Measurements from ENCODE around the gene AHDC1. TPM values are rescaled to one million over a fixed set of nuclear protein-coding genes. Genes with fewer than 3 reads are reported as not detected.

AHDC1 gene
- total RNA-seq, 4 donors from 2014 or later, result 26.4 to 39.9 (median 34.6) TPM

DNA sequence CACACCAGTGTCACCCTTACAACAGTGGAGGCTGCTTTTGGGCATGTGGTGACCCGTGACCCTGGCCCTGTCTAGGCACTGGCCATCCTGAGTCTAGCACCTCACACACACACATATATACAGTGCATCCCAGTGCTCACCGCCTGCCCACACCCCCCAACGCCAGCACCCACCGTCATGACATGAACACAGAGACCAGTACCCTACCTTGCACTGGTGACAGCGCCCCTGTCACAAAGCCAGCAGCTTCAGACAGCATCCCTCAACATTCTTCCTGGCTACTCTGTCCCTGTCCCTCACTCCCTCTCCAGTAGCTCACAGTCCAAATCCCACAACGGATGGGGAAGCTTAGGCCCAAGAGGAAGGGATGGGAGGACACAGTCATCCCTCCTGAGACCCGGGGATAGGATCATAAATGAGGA is 27.1 kb downstream of the AHDC1 start:
- TF ChIP-seq POLR2A (IDR thresholded peaks at IDR 0.05), result no peak
- TF ChIP-seq EP300 (IDR thresholded peaks at IDR 0.05), result no peak
- TF ChIP-seq, protein P1, sequence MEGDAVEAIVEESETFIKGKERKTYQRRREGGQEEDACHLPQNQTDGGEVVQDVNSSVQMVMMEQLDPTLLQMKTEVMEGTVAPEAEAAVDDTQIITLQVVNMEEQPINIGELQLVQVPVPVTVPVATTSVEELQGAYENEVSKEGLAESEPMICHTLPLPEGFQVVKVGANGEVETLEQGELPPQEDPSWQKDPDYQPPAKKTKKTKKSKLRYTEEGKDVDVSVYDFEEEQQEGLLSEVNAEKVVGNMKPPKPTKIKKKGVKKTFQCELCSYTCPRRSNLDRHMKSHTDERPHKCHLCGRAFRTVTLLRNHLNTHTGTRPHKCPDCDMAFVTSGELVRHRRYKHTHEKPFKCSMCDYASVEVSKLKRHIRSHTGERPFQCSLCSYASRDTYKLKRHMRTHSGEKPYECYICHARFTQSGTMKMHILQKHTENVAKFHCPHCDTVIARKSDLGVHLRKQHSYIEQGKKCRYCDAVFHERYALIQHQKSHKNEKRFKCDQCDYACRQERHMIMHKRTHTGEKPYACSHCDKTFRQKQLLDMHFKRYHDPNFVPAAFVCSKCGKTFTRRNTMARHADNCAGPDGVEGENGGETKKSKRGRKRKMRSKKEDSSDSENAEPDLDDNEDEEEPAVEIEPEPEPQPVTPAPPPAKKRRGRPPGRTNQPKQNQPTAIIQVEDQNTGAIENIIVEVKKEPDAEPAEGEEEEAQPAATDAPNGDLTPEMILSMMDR (IDR thresholded peaks at IDR 0.05), result no peak
- WGBS, 2 donors, result 51% methylated on average over 6 to 7 of the region's 7 CpGs
- H3K4me3 ChIP-seq, result no peak overlapping the region
- DNase-seq (ENCODE audit: low spot score in 2 of 2), result no peak
- peaks cover 7 to 93% (median 56%) of the 10 kb centered on the region in 4 donors for H3K4me1 ChIP-seq
- H3K36me3 ChIP-seq, result no peaks in the 10 kb centered on the region
- H3K27me3 ChIP-seq, result no peaks in the 10 kb centered on the region
- no peaks in the 10 kb centered on the region for H3K9me3 ChIP-seq
- H3K27ac ChIP-seq, result peak overlapping the region; percentile 41 to 96 (median 82)

DNA sequence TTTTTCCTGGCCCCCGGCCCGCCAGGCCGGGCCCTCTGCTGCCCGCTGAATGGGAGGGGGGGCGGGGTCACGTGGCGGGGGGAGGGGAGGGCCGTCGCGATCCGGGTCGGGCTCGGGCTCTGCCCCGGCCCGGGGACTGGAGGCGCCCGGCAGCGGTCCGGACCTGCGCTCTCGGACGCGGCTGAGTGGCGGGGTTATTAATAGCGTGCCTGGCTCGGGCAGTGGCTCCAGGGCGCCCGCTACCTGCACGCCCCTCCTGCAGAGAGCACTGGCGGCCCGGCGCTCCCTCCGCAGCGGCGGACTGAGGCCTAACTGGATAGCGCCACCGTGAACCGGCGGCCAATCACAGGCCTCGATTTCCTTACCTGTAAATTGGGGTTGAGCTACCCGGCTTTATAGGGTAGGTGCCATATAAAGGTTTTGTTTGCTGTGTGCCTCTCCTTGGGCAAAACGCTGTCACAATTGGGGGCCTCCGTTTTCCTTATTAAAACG is 28.1 kb downstream of the AHDC1 start:
- no peak for DNase-seq (ENCODE audit: low spot score in 2 of 2)
- TF ChIP-seq EP300 (IDR thresholded peaks at IDR 0.05) (no peak), POLR2A (IDR thresholded peaks at IDR 0.05) (no peak)
- TF ChIP-seq, protein P1 (IDR thresholded peaks at IDR 0.05), result no peak
- Histone ChIP-seq H3K27ac (peak overlapping the region; percentile 70 to 96 (median 91)), H3K36me3 (no peaks in the 10 kb centered on the region), H3K9me3 (no peaks in the 10 kb centered on the region), H3K27me3 (no peaks in the 10 kb centered on the region), H3K4me1 (peaks cover 7 to 93% (median 62%) of the 10 kb centered on the region in 4 donors), H3K4me3 (peak overlapping the region; percentile 10 to 62 (median 48))
- WGBS, 2 donors, result 28 to 37% methylated on average over 3 to 5 of the region's 44 CpGs

DNA sequence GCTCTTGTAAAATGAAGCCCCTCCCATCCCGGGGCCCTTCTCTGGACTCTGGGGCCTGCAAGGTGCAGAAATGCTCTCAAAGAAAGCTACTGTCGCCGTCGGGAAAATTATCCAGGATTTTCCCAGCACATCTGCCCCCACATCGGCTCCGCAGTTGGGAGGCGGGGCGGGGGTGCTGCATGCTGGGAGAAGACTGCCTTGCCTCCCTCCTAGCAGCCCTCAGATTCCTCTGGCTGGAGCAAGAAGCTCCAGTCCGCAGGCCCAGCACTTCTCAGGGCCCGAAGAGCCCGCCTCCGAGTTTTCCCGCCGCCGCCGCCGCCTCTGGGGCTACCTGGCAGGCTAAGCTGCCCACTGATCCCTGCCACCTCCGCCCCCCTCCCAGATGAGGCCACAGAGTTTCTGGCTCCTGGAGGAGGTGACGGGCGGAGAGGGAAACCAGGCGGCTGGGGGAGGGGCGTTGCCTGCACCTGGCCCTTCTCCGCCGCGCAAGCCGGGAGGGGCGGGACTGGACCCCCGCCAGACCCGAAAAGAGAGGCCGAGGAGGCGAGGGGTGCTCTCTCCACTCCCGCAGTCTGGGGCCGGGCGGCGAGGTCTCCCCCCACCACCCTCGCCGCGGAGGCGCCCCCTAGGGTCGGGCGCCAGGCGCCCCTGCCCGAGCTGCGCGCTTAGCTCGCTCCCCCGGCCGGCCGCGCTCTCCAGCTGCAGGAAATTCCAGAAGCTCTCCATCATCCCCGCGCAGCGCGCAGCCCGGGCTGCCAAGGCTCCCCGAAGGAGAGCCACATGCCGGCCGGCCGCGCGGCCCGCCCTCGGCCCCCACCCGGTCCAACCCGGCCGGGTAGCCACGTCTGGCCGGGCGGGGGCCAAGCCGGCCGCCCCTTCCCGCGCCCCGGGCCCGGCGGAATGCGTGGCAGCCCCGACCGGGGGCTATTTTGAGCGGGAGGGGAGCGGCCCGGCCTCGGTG is 28.8 kb downstream of the AHDC1 start:
- WGBS, 2 donors, result 10 to 35% methylated on average over 16 to 37 of the region's 83 CpGs
- H3K36me3 ChIP-seq, result no peaks in the 10 kb centered on the region
- peak overlapping the region; percentile 70 to 96 (median 91) for H3K27ac ChIP-seq
- no peaks in the 10 kb centered on the region for H3K9me3 ChIP-seq
- H3K27me3 ChIP-seq, result no peaks in the 10 kb centered on the region
- peaks cover 7 to 93% (median 69%) of the 10 kb centered on the region in 4 donors for H3K4me1 ChIP-seq
- DNase-seq (ENCODE audit: low spot score in 2 of 2), result no peak
- H3K4me3 ChIP-seq, result peak overlapping the region; percentile 24 to 62 (median 48)
- TF ChIP-seq POLR2A (IDR thresholded peaks at IDR 0.05) (no peak), EP300 (IDR thresholded peaks at IDR 0.05) (peak in 1 of 2 donors; percentile 32)
- TF ChIP-seq, protein P1 (IDR thresholded peaks at IDR 0.05), result peak in 3 of 5 experiments; percentile 25 to 30 (median 25)

DNA sequence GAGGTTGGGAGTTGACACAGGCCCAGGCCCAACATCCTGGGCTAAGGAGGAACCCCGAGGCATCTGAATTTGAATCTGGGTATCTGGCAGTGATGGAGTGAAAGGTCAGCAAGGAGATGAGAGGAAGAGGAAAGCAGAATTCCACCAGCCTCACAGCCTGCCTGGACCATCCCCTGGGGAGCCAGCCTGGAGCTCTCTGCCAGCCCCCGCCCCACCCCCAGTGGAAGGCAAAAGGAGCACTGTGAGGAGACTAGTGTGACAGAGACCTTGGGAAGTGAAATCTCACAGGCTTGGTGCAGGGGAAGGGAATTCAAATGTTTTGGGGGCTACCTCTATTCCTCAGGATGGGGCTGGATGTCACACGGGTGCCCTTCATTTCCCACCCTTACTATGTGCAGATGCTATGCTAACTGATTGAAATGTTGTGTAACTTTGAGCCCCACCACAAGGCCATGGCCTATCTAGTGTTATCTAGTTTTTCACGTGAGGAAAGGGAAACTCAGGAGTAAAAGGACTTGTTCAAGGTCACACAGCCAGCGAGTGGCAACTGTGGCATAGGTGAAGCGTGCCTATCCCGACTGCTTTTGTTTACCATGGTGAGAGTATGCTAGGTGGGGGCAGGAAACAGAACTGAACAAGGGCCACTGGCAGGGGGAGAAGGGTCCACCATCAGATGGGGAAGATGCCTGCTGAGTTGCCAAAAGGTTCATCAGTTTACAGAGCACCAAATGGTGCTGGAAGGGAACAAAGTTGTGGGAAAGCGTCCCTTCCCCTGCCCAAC is 29.8 kb downstream of the AHDC1 start:
- Histone ChIP-seq H3K27me3 (no peaks in the 10 kb centered on the region), H3K36me3 (no peaks in the 10 kb centered on the region), H3K4me1 (peaks cover 7 to 94% (median 78%) of the 10 kb centered on the region in 4 donors), H3K4me3 (peak overlapping the region in 2 of 4 donors; percentile 49 to 62), H3K27ac (peak overlapping the region; percentile 70 to 96 (median 91)), H3K9me3 (no peaks in the 10 kb centered on the region)
- TF ChIP-seq EP300 (IDR thresholded peaks at IDR 0.05) (no peak), POLR2A (IDR thresholded peaks at IDR 0.05) (no peak)
- TF ChIP-seq, protein P1 (IDR thresholded peaks at IDR 0.05), result no peak
- no peak for DNase-seq (ENCODE audit: low spot score in 2 of 2)
- WGBS, 2 donors, result 53 to 58% methylated on average over 8 of the region's 8 CpGs
